Neural progenitor cell (in vitro differentiated cells): Measurements from ENCODE around the gene COL15A1.

Source experiments
- EZH2 ChIP-seq: fragments of 200-600 bp; sonication (generic); IDR thresholded peaks from 2 replicates; pipeline ENCODE4 v1.6.1; 2017; ENCODE audit warnings: antibody characterized with exemption, mild to moderate bottlenecking, moderate library complexity
- TF ChIP-seq, protein P1 (sequence below): fragments of 200-600 bp; sonication (generic); IDR thresholded peaks from 2 replicates; pipeline ENCODE4 v1.5.1; 2017; ENCODE audit warnings: antibody characterized with exemption, mild to moderate bottlenecking

GRCh38 chr9:99103054-99103895 lies 159.6 kb downstream of the COL15A1 start:
- TF ChIP-seq, protein P1, sequence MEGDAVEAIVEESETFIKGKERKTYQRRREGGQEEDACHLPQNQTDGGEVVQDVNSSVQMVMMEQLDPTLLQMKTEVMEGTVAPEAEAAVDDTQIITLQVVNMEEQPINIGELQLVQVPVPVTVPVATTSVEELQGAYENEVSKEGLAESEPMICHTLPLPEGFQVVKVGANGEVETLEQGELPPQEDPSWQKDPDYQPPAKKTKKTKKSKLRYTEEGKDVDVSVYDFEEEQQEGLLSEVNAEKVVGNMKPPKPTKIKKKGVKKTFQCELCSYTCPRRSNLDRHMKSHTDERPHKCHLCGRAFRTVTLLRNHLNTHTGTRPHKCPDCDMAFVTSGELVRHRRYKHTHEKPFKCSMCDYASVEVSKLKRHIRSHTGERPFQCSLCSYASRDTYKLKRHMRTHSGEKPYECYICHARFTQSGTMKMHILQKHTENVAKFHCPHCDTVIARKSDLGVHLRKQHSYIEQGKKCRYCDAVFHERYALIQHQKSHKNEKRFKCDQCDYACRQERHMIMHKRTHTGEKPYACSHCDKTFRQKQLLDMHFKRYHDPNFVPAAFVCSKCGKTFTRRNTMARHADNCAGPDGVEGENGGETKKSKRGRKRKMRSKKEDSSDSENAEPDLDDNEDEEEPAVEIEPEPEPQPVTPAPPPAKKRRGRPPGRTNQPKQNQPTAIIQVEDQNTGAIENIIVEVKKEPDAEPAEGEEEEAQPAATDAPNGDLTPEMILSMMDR, result no peak
- TF ChIP-seq EZH2, result no peak
